Chondrocyte (in vitro differentiated cells): ENCODE measurements around the gene GLI3. TPM values are rescaled to one million over a fixed set of nuclear protein-coding genes. Genes with fewer than 3 reads are reported as not detected.

Experiments
- DNase-seq: peaks from one replicate; pipeline ENCODE4 v3.0.0; 2021; ENCODE audit warnings: mixed read lengths, low spot score
- H3K27ac Mint-ChIP-seq: one replicate; pipeline ENCODE4 v1.8.0; 2021; ENCODE audit warnings: mild to moderate bottlenecking, moderate library complexity, mixed read lengths; ENCODE audit not compliant: unreplicated experiment
- H3K27me3 Mint-ChIP-seq: 2 replicates; pipeline ENCODE4 v1.8.0; 2021; ENCODE audit warnings: low read depth, mixed read lengths
- H3K36me3 Mint-ChIP-seq: 2 replicates; pipeline ENCODE4 v1.8.0; 2021; ENCODE audit warnings: low read depth, mixed read lengths
- H3K4me1 Mint-ChIP-seq: 2 replicates; pipeline ENCODE4 v1.8.0; 2021; ENCODE audit warnings: low read depth, mild to moderate bottlenecking, mixed read lengths
- H3K4me3 Mint-ChIP-seq: one replicate; pipeline ENCODE4 v1.8.0; 2021; ENCODE audit warnings: mild to moderate bottlenecking, moderate library complexity, mixed read lengths; ENCODE audit not compliant: unreplicated experiment
- H3K9me3 Mint-ChIP-seq: 2 replicates; pipeline ENCODE4 v1.8.0; 2021; ENCODE audit warnings: low read depth, mixed read lengths
- total RNA-seq: library from RNA; stranded (reverse); gene quantifications from 3 replicates; pipeline ENCODE4 v1.2.1, GENCODE V29; 2021
- TF ChIP-seq, protein P1 (sequence below): fragments of 200-600 bp; sonication (generic); IDR thresholded peaks from 2 replicates; pipeline ENCODE4 v1.5.0; 2021; ENCODE audit warnings: antibody characterized with exemption, mild to moderate bottlenecking, moderate library complexity

The GLI3 gene
- total RNA-seq, 1 donor from 2014 or later = 11.7 TPM

DNA sequence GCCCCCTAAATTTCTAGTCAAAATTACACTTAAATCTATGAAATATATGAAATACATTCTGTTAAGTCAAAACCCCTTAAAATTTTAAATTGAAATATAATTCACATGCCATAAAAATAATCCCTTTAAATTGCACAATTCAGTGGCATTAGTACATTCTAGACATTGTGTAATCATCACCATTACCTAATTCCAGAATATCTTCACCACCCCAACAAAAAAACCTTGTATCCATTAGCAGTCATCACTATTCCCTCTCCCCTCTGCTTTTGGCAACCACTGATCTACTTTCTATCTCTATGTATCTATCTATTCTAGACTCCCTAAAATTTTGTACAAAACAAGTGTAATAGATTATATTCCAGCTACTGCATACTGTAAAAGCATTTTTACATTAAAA lies 261.2 kb downstream of the GLI3 start:
- H3K27me3 Mint-ChIP-seq = no peaks in the 10 kb centered on the region
- H3K4me3 Mint-ChIP-seq = no peak overlapping the region
- H3K9me3 Mint-ChIP-seq = no peaks in the 10 kb centered on the region
- H3K4me1 Mint-ChIP-seq = peaks cover 30% of the 10 kb centered on the region
- no peak overlapping the region for H3K27ac Mint-ChIP-seq
- no peak for DNase-seq
- TF ChIP-seq, protein P1, sequence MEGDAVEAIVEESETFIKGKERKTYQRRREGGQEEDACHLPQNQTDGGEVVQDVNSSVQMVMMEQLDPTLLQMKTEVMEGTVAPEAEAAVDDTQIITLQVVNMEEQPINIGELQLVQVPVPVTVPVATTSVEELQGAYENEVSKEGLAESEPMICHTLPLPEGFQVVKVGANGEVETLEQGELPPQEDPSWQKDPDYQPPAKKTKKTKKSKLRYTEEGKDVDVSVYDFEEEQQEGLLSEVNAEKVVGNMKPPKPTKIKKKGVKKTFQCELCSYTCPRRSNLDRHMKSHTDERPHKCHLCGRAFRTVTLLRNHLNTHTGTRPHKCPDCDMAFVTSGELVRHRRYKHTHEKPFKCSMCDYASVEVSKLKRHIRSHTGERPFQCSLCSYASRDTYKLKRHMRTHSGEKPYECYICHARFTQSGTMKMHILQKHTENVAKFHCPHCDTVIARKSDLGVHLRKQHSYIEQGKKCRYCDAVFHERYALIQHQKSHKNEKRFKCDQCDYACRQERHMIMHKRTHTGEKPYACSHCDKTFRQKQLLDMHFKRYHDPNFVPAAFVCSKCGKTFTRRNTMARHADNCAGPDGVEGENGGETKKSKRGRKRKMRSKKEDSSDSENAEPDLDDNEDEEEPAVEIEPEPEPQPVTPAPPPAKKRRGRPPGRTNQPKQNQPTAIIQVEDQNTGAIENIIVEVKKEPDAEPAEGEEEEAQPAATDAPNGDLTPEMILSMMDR = no peak
- peaks cover 7% of the 10 kb centered on the region for H3K36me3 Mint-ChIP-seq

DNA sequence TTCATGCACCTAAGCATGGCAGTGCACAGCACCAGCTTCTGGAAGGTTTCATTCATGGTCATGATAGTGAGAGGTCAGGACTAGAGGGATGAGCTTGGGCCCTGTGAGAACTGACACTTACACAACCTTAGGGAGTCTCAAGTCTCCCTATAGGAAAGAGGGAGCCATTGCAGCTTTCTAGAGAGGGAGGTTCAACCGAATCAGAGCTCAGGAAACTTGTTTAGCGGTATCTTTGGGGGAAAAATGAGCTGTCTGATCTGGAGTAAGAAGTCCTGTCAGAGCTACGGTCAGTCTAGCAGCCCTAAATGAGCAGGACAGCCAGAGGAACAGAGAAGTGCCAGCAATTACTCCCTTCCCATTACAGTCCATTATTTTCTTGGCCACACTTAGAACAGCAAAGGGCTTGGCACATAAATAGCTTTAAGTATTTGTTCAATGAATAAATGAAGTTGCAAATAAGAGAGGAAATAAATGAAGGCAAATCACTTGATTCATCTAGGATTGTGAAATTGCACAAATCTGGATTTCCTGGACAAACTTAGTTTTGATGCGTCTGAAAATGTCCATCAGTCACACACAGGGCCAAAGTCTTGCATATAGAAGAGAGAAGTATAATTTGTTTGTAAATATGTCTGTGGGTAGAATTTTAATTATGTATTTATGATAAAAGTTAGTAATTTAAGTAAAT lies 262.0 kb downstream of the GLI3 start:
- Mint-ChIP-seq H3K27me3 (no peaks in the 10 kb centered on the region), H3K36me3 (peaks cover 7% of the 10 kb centered on the region), H3K27ac (no peak overlapping the region), H3K9me3 (no peaks in the 10 kb centered on the region), H3K4me1 (peaks cover 28% of the 10 kb centered on the region), H3K4me3 (no peak overlapping the region)
- TF ChIP-seq, protein P1 = no peak
- DNase-seq = no peak

DNA sequence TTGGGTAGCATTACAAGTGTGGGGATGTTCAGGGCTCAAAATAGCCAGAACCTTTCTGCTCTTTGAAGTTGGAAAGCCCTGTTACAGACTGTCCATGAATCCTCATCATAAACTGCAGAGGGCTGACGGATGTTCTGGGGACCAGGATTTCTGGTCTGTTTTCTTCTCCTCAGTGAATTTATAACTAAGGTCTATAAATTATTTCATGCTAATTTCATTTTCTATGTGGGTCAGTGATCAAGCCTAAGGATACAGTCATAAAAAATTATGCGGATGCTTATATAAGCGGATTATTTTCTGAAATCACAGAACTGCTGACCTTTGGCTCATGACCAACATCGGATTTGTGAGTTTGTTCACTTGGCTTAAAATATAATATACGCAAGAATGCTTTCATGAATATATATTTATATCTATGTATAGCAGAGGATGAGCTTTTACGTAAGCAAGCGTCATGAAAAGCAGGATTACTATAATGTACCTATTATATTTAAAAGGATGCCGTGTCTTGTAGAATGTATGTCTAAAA lies 263.7 kb downstream of the GLI3 start:
- no peaks in the 10 kb centered on the region for H3K9me3 Mint-ChIP-seq
- peaks cover 7% of the 10 kb centered on the region for H3K36me3 Mint-ChIP-seq
- H3K4me1 Mint-ChIP-seq = peaks cover 31% of the 10 kb centered on the region
- TF ChIP-seq, protein P1 = no peak
- DNase-seq = no peak
- H3K27ac Mint-ChIP-seq = no peak overlapping the region
- no peak overlapping the region for H3K4me3 Mint-ChIP-seq
- H3K27me3 Mint-ChIP-seq = no peaks in the 10 kb centered on the region

DNA sequence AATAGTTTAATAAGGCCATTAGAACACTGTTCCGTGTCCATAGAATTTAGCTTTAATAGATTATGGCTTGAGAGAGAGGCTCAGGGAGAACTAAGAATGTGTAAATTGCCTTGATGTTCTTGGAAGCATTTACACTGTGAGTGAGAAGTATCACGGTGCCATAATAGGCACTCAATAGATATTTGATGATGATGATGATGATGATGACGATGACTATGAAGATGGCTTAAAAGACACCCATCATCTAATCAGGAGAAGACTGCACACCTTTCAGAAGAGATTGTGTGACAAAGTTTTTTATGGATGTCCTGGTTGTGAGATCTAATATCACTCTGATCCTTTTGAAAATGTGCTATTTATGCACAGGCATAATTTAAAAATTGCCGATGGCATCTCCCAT lies 264.2 kb downstream of the GLI3 start:
- H3K9me3 Mint-ChIP-seq = no peaks in the 10 kb centered on the region
- H3K4me1 Mint-ChIP-seq = peaks cover 32% of the 10 kb centered on the region
- DNase-seq = no peak
- no peaks in the 10 kb centered on the region for H3K27me3 Mint-ChIP-seq
- peaks cover 8% of the 10 kb centered on the region for H3K36me3 Mint-ChIP-seq
- no peak overlapping the region for H3K27ac Mint-ChIP-seq
- TF ChIP-seq, protein P1 = no peak
- H3K4me3 Mint-ChIP-seq = no peak overlapping the region

DNA sequence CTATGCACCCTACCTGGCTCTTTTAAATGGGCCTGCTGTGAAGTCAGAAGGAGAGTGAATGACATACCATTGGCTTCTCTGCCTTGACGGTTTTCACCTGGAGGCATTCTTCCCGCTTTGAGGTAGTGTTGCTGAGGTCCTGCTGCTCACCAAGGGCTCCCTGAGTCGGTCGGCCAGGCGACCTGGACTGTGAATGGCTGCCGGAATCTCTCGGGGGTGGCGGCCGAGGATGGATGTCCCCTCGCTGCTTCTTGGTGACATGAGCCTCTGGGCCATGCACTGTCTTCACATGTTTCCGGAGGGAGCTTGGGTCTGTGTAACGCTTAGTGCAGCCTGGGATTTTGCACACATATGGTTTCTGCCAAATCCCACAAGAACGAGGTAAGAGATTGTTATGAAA lies 264.7 kb downstream of the GLI3 start:
- TF ChIP-seq, protein P1 = no peak
- Mint-ChIP-seq H3K4me1 (peaks cover 34% of the 10 kb centered on the region), H3K4me3 (no peak overlapping the region), H3K27me3 (no peaks in the 10 kb centered on the region), H3K27ac (no peak overlapping the region), H3K9me3 (no peaks in the 10 kb centered on the region), H3K36me3 (peaks cover 9% of the 10 kb centered on the region)
- DNase-seq = no peak
